MCF 10A (cell line): ENCODE data around the gene HOXB8. TPM values are rescaled to one million over a fixed set of nuclear protein-coding genes. Genes with fewer than 3 reads are reported as not detected.

Source experiments
- BruUV-seq: library from RNA; stranded (reverse); fragments of 400-500 nt; replicated peaks from 2 replicates; lab custom pipeline; 2021; lab: Mats Ljungman, UMichigan
- CTCF ChIA-PET: fragments of 300-600 bp; sonication (Branson Sonifier 250); formaldehyde crosslinking; extraction: SDS; loops from one replicate; lab custom pipeline; 2021; ENCODE audit warnings: antibody characterized with exemption, inconsistent platforms; lab: Yijun Ruan, JAX
- POLR2A ChIA-PET: fragments of 300-600, 350-650 bp; sonication (Branson Sonifier 250); formaldehyde crosslinking; extraction: SDS; loops from one replicate; lab custom pipeline; 2020; ENCODE audit warnings: antibody characterized with exemption, inconsistent platforms; lab: Yijun Ruan, JAX
- DNase-seq: peaks from one replicate; pipeline ENCODE4 v3.0.0-alpha.2; 2018; ENCODE audit not compliant: unreplicated experiment
- H3K27ac Mint-ChIP-seq: one replicate; pipeline ENCODE4 v1.8.0; 2022; ENCODE audit warnings: mild to moderate bottlenecking, low read depth, mixed read lengths; ENCODE audit not compliant: unreplicated experiment
- H3K27me3 Mint-ChIP-seq: one replicate; pipeline ENCODE4 v1.8.0; 2022; ENCODE audit warnings: mixed read lengths; ENCODE audit not compliant: insufficient read depth, unreplicated experiment
- H3K36me3 Mint-ChIP-seq: one replicate; pipeline ENCODE4 v1.8.0; 2022; ENCODE audit warnings: mild to moderate bottlenecking, moderate library complexity, mixed read lengths; ENCODE audit not compliant: insufficient read depth, unreplicated experiment
- H3K4me1 Mint-ChIP-seq: one replicate; pipeline ENCODE4 v1.8.0; 2022; ENCODE audit warnings: mixed read lengths; ENCODE audit not compliant: insufficient read depth, unreplicated experiment
- H3K4me3 Mint-ChIP-seq: one replicate; pipeline ENCODE4 v1.8.0; 2022; ENCODE audit warnings: mild to moderate bottlenecking, moderate library complexity, mixed read lengths; ENCODE audit not compliant: unreplicated experiment
- H3K9me3 Mint-ChIP-seq: one replicate; pipeline ENCODE4 v1.8.0; 2022; ENCODE audit warnings: mixed read lengths; ENCODE audit not compliant: unreplicated experiment
- CTCF ChIP-seq: fragments of 200-600 bp; IDR thresholded peaks from one replicate; pipeline ENCODE4 v1.8.0; 2022; ENCODE audit warnings: antibody characterized with exemption, mild to moderate bottlenecking; ENCODE audit not compliant: unreplicated experiment
- intact Hi-C: fragments of 100-400 bp; cut with micrococcal nuclease; formaldehyde crosslinking; loops from 2 replicates; pipeline ENCODE4 v1.14.1; 2022
- total RNA-seq: library from RNA; stranded (reverse); gene quantifications from 2 replicates; pipeline ENCODE4 v1.2.3, GENCODE V29; 2022

The HOXB8 gene
- total RNA-seq, 1 experiment from 2014 or later = not detected

- Mint-ChIP-seq H3K27me3 (peaks cover 99% of the 10 kb centered on the region), H3K4me1 (peaks cover 8% of the 10 kb centered on the region), H3K27ac (no peak overlapping the region), H3K36me3 (no peaks in the 10 kb centered on the region), H3K4me3 (no peak overlapping the region), H3K9me3 (no peaks in the 10 kb centered on the region)
- ChIA-PET POLR2A (interaction anchor here (0.6 to 1.3 kb wide), 3 partner anchors 11 to 745 kb away, joined by 3 to 4 read pairs (median 3); no protein-coding TSS in a partner anchor), CTCF (interaction anchor here (0.6 to 1.7 kb wide), 10 partner anchors 19 to 677 kb away, joined by 3 to 5 read pairs (median 4); no protein-coding TSS in a partner anchor)
- no peak for DNase-seq
- BruUV-seq = no TSS peak
- no peak for TF ChIP-seq CTCF
- intact Hi-C loops = no loop called here
Observed at GRCh38 chr17:48639982-48640857, 25.1 kb upstream of the HOXB8 start.

DNA sequence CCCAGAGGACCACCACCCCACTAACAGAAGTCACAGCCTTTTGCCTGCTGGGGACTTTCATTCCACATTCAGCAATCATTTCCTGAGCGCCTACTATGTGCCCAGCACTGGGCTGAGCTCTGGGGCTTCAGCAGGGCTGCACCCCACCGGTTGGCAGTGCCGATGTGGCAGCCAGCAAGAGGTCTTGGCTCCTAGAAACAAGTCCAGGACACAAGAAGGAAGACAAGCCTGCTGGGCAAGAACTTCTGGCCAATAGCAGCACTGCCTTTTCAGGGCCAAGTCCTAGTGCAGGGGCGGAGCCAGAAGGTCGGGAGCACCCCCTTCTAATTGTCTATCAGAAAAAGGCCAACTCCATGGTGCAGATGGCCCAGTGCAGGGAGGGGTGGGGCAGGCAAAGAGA lies 24.0 kb upstream of the HOXB8 start:
- no peak for TF ChIP-seq CTCF
- POLR2A ChIA-PET = interaction anchor here (0.7 to 1.0 kb wide), 2 partner anchors 10 to 11 kb away, joined by 3 to 4 read pairs; no protein-coding TSS in a partner anchor
- CTCF ChIA-PET = interaction anchor here (0.6 to 1.7 kb wide), 2 partner anchors 85 to 678 kb away, joined by 4 to 5 read pairs; no protein-coding TSS in a partner anchor
- intact Hi-C loops = no loop called here
- no peak for DNase-seq
- Mint-ChIP-seq H3K4me1 (peaks cover 8% of the 10 kb centered on the region), H3K27me3 (peaks cover 97% of the 10 kb centered on the region), H3K9me3 (no peaks in the 10 kb centered on the region), H3K27ac (no peak overlapping the region), H3K36me3 (no peaks in the 10 kb centered on the region), H3K4me3 (no peak overlapping the region)
- BruUV-seq = no TSS peak

- intact Hi-C loops = no loop called here
- Mint-ChIP-seq H3K36me3 (no peaks in the 10 kb centered on the region), H3K27ac (no peak overlapping the region), H3K27me3 (peaks cover 90% of the 10 kb centered on the region), H3K4me3 (no peak overlapping the region), H3K9me3 (no peaks in the 10 kb centered on the region), H3K4me1 (peaks cover 8% of the 10 kb centered on the region)
- POLR2A ChIA-PET = interaction anchor here (0.7 kb wide), 2 partner anchors 10 to 293 kb away, joined by 3 read pairs; no protein-coding TSS in a partner anchor
- DNase-seq = peak; percentile 77
- BruUV-seq = no TSS peak
- no peak for TF ChIP-seq CTCF
- CTCF ChIA-PET = interaction anchor here (0.5 to 1.6 kb wide), 6 partner anchors 13 to 589 kb away, joined by 3 to 6 read pairs (median 4); no protein-coding TSS in a partner anchor
Observed at GRCh38 chr17:48637323-48638260, 22.5 kb upstream of the HOXB8 start.
